HG03521 (cell line): ENCODE results near the gene WDR46.
"Not testable (repeated sequence)": the region's sequence is repeated elsewhere in the genome, so short reads cannot be mapped to it uniquely, and the experiment has no call there.

ENCODE experiments used
- ATAC-seq: cut with Tn5 transposase; IDR thresholded peaks from one replicate; pipeline ENCODE4 v1.9.1; 2021; ENCODE audit warnings: mild to moderate bottlenecking, moderate library complexity; ENCODE audit not compliant: unreplicated experiment

Gene WDR46

GRCh38 chr6:33271468-33272274, 17.4 kb downstream of the WDR46 start, which contains the start of the genes RPS18 and VPS52:
Gene RPS18 (plus strand): TSS chr6:33272075. CDS start chr6:33272120, 45 bp downstream.
Gene VPS52 (minus strand): TSS chr6:33271876. CDS start chr6:33271675, 201 bp downstream.
- peak; percentile 67 for ATAC-seq

DNA sequence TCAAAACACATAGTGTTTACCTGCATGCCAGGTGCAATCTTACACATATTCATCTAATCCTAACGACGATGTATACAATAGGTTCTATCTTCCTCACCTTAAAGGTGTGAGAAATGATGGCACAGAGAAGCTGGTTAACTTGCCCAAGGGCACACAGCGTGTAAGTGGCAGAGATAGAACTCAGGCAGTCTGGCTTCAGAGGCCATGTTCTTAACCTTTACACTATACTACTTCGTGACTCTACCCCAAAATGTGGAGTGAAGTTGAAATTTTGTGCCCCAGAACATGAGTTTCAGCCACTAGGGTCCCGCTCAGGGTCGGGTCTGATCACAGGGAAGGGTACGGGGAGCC, 17.9 kb downstream of the WDR46 start:
- ATAC-seq = no peak

GRCh38 chr6:33264015-33264414, 25.0 kb downstream of the WDR46 start:
- no peak for ATAC-seq

DNA sequence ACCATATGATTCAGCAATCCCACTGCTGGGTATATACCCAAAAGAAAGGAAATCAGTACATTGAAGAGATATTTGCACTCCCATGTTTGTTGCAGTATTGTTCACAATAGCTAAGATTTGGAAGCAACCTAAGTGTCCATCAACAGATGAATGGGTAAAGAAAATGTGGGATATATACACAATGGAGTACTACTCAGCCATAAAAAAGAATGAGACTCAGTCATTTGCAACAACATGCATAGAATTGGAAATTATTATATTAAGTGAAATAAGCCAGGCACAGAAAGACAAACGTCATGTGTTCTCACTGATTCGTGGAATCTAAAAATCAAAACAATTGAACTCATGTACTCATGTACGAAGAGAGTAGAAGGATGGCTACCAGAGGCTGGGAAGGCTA, 26.5 kb downstream of the WDR46 start:
- not testable (repeated sequence) for ATAC-seq

DNA sequence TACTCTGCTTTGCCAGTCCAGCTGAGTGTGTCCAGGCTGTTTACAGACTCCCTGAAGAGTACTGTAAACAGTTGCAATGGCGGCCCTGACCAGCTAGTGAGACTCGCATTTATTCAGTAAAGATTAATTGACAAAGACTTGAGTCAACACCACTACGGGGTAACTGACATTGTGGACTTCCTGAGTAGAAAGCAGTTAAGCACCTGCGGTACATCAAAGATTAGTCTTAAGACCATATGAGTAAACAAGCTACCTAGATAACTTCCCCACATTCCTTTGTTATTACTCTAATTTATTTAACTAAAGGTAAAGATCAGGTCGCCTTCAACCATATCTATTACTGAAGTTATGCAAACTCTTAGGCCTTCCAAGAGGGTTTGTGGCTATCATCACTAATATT, 30.0 kb downstream of the WDR46 start:
- ATAC-seq = no peak

- ATAC-seq = no peak
Observed at GRCh38 chr6:33254591-33254990, 34.4 kb downstream of the WDR46 start.

DNA sequence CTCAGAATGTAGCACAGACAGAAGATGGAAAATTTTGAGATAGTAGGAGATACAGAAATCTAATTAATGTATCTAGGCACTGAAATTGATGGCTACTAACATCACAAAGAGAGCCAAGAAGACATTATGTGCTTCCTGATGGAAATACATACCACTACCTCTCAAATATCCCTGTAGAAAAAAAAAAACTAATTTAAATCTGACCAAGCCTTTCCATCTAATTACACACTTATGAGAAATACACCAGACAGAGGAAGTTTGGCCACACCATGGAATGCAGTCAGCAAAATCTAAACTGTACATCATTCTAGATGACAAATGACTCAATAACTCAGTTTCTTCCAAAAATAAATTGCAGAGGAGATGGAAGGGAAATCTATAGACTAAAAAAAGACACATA, 36.3 kb downstream of the WDR46 start:
- no peak for ATAC-seq

DNA sequence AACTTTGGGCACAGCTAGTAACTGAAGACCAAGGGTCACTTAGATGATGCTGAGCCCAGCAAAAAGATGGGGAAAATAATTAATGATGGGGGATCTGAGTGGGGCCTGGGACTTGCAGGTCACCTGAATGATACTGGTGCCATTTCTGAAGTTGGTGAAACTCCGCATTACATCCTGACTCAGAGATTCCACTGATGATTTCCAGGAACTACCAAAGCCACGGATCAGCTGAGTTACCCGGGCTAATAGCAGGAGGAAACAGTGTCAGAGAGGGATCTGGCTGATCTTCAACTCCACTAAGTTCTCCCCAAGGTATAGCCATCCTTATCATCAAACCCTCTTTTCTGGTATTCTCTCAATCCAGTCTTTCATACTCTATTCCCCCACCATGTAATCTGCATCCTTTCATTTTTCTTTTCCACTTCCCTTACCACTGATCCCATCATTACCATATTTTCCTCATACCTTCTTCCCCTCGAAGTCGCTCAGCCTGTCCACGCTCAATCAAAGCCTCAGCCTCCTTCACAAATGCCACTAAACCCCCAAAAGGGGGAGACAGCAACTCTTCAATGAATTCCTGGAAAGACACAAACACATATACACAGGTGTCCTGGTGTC, 37.5 kb downstream of the WDR46 start:
- no peak for ATAC-seq

DNA sequence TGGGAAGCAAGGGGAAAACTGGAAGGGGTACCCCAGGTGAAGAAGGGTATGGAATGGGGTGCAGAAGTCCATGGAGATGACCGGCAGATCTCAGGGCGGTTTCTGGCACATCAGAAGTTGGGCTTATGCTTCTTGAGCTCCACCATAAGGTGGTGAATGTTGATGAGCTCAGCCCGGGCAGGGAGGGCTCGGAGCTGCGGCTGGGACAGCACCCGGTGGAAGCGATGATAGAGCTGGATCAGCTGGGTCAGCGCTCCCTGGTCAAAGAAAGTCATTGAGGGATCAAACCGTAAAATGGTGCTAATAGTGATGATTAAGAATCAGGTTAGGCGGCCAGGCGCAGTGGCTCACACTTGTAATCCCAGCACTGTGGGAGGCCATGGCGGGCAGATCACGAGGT, 38.3 kb downstream of the WDR46 start:
- ATAC-seq = no peak

- no peak for ATAC-seq
Observed at GRCh38 chr6:33249732-33250630, 39.1 kb downstream of the WDR46 start.

DNA sequence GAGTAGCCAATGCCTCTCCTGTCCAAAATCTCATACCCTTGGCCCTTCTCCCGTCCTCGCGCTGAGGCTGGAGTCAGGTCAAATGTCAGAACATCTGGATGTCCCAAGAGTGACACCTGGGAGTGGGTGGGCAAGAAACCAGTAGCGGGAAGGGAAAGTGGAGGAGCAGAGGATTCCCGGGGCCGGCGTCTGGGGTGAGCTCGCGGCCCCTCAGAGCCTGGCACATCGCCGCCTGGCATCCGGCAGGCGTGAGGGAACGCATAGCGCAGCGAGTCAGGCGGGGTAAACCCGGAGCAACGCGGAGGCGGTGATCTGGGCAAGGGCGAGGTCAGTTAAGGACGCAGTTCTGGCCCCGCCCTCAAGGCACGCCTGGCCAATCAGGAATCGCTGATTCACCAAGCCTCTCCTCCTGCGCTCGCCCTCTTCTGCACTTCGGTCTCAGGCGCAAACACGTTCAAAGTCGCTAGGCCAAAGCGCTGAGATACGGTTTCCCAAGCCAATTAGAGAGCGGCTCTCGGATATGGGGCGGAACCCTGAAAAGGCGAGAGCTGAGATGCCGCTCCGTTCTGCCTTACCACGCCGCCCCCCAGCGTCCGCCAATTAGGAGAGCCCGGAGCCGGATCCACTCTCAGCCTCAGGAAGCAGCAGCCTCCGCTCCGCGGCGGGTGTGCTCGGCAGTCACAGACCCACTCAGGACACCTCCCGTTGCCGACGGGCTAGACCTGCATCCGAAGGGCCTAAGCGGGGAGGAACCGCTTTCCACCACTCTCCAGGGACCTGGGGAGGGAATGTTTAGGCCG, 39.9 kb downstream of the WDR46 start:
- peak; percentile 84 for ATAC-seq

DNA sequence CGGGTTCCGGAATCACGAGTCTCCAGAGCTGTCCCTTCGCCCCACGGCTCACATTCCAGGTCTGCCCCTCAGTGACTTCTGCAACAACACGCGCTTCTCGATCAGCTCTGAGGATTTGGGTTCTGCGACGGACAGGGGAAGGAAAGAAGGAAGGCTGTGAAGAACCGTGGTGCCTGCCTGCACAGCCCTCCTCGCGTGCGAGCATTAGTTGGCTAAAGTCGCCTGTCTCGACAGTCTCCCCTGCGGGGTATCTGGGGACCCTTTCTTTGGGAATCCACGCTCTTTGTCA, 40.5 kb downstream of the WDR46 start:
- ATAC-seq = no peak

- ATAC-seq = no peak
Observed at GRCh38 chr6:33247977-33248642, 40.9 kb downstream of the WDR46 start.

DNA sequence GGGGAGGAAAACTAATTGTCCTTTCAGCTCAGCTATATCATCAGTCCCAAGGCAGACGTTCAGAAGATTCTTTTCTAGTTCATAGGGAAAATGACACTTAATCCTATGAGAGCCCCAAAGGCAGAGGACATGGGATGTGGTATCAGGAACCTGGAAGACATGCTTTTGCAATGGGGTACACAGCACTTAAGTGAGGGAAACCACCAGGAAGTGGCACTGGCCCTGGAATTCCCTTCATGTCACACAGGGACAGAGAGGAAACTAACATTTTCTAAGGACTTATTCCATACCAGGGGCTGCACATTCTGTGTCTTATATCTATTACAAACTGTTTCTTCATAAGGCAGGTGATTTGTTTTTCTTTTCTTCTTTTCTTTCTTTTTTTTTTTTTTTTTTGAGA, 45.6 kb downstream of the WDR46 start:
- ATAC-seq = no peak

DNA sequence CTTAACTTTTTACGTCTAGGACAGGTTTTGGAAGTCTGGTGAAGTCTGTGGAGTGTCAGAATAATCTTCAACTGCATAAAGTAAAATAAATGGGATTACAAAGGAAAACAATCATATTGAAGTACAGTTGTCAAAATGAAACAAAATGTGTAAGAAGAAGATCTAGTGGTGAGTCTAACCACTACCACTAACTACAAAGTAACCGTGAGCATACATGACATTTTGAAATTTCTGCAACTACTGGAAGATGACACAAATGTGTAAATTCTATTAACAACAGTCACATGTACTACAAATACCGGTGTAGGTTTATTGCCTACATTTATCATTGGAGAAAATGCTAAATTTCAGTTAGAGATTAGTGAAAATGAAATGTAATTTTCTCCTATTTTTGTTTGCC, 47.1 kb downstream of the WDR46 start:
- no peak for ATAC-seq

GRCh38 chr6:33237741-33238140, 51.3 kb downstream of the WDR46 start:
- no peak for ATAC-seq

GRCh38 chr6:33236852-33237251, 52.2 kb downstream of the WDR46 start:
- ATAC-seq = no peak

- no peak for ATAC-seq
Observed at GRCh38 chr6:33236328-33236727, 52.7 kb downstream of the WDR46 start.

DNA sequence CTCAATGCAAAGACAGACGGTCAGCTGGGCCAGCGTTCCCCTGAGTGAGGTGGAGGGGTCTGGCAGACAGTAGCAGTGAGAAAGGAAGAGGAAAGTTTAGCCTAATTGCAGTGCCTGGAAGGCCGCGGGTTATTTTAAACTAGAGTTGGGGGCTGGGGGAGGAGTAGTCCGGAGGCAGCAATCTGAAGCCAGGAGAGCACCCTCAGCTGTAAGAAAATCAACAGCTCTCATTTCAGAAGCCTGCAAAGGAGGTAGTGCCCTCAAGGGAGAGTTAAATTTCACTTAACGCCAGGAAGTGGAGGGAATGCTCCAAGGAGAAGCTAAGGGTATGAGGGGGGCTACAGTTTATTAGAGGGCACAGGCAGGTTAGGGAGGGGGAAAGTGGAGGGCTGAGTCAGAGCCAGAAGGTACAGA, 53.8 kb downstream of the WDR46 start:
- ATAC-seq = no peak
